Stimulated activated CD8-positive, alpha-beta memory T cell treated with anti-CD3 and anti-CD28 coated beads, Interleukin-15, amount 100 ng/mL, for 48 hours (primary cell): ENCODE measurements around the gene UQCC5.
"Not testable (repeated sequence)": the region's sequence is repeated elsewhere in the genome, so short reads cannot be mapped to it uniquely, and the experiment has no call there.

ENCODE experiments used
- DNase-seq, 2 donors: peaks; one replicate each; pipeline ENCODE4 v3.0.0-alpha.2; 2020; ENCODE audit warnings: low read depth in 2 of 2

The UQCC5 gene

GRCh38 chr3:52522651-52523251 is 13.7 kb upstream of the UQCC5 start:
- DNase-seq, result no peak

- DNase-seq, result no peak
These were observed 12.8 kb upstream of the UQCC5 start for GRCh38 chr3:52523386-52524257.

GRCh38 chr3:52524258-52524751 is 12.1 kb upstream of the UQCC5 start:
- DNase-seq, result no peak

GRCh38 chr3:52524752-52525679 is 11.4 kb upstream of the UQCC5 start:
- DNase-seq, result no peak

- DNase-seq, result no peak
These were observed 10.5 kb upstream of the UQCC5 start for GRCh38 chr3:52525680-52526561.

GRCh38 chr3:52526671-52527038 is 9.8 kb upstream of the UQCC5 start:
- DNase-seq, result not testable (repeated sequence)

- no peak for DNase-seq
These were observed 9.2 kb upstream of the UQCC5 start for GRCh38 chr3:52527039-52527731.

- DNase-seq, result no peak
These were observed 8.4 kb upstream of the UQCC5 start for GRCh38 chr3:52527732-52528585.

- no peak for DNase-seq
These were observed 7.6 kb upstream of the UQCC5 start for GRCh38 chr3:52528586-52529375.

- no peak for DNase-seq
These were observed 6.8 kb upstream of the UQCC5 start for GRCh38 chr3:52529376-52530333.

- DNase-seq, result no peak
These were observed 5.2 kb upstream of the UQCC5 start for GRCh38 chr3:52530918-52531826.

- DNase-seq, result no peak
These were observed 4.4 kb upstream of the UQCC5 start for GRCh38 chr3:52531860-52532516.

GRCh38 chr3:52532517-52532837 is 3.9 kb upstream of the UQCC5 start:
- DNase-seq, result peak in 1 of 2 donors; percentile 10

GRCh38 chr3:52532838-52533622 is 3.4 kb upstream of the UQCC5 start:
- DNase-seq, result peak in 1 of 2 donors; percentile 9

GRCh38 chr3:52533623-52534280 is 2.7 kb upstream of the UQCC5 start, which contains the start of gene NT5DC2:
Gene NT5DC2, minus strand, starts transcription at chr3:52533857. Its CDS starts 120 bp downstream, at chr3:52533737.
- peak; percentile 64 to 71 for DNase-seq
